GM10266 (cell line): ENCODE measurements around the gene ARL6IP5.

ENCODE experiments used
- DNase-seq: peaks from one replicate; pipeline ENCODE4 v3.0.0; 2012; ENCODE audit errors: extremely low spot score
- CTCF ChIP-seq: IDR thresholded peaks from 2 replicates; pipeline ENCODE4 v1.5.1; 2012; ENCODE audit warnings: mild to moderate bottlenecking, low read depth; ENCODE audit not compliant: control insufficient read depth, insufficient read depth; ENCODE audit errors: missing control alignments

ARL6IP5 gene

GRCh38 chr3:69122403-69122802 lies 37.7 kb downstream of the ARL6IP5 start, which contains the start of gene LMOD3:
Gene LMOD3, minus strand, starts transcription at chr3:69122595. Its CDS starts 209 bp downstream, at chr3:69122386.
- no peak for TF ChIP-seq CTCF
- DNase-seq, result no peak

- no peak for DNase-seq
- no peak for TF ChIP-seq CTCF
Measured at GRCh38 chr3:69126216-69126615, 41.5 kb downstream of the ARL6IP5 start.

GRCh38 chr3:69126999-69127398 lies 42.3 kb downstream of the ARL6IP5 start:
- no peak for TF ChIP-seq CTCF
- DNase-seq, result no peak

- no peak for TF ChIP-seq CTCF
- DNase-seq, result no peak
Measured at GRCh38 chr3:69128509-69128908, 43.8 kb downstream of the ARL6IP5 start.

- DNase-seq, result no peak
- no peak for TF ChIP-seq CTCF
Measured at GRCh38 chr3:69129531-69129930, 44.8 kb downstream of the ARL6IP5 start.

GRCh38 chr3:69130689-69131088 lies 46.0 kb downstream of the ARL6IP5 start:
- DNase-seq, result peak; percentile 13
- TF ChIP-seq CTCF, result no peak

- no peak for DNase-seq
- TF ChIP-seq CTCF, result no peak
Measured at GRCh38 chr3:69137005-69137404, 52.3 kb downstream of the ARL6IP5 start.
